A549 treated with CORT108297 at 1 μM for 4 hours (cell line): ENCODE data around the gene STN1. TPM values are rescaled to one million over a fixed set of nuclear protein-coding genes. Genes with fewer than 3 reads are reported as not detected.

Source experiments
- total RNA-seq: library from RNA; stranded (reverse); fragments of 200-300 nt; extraction: Qiagen RNA extraction; gene quantifications from 5 replicates; pipeline ENCODE4 v1.2.3, GENCODE V29; 2022

STN1 gene, protein sequence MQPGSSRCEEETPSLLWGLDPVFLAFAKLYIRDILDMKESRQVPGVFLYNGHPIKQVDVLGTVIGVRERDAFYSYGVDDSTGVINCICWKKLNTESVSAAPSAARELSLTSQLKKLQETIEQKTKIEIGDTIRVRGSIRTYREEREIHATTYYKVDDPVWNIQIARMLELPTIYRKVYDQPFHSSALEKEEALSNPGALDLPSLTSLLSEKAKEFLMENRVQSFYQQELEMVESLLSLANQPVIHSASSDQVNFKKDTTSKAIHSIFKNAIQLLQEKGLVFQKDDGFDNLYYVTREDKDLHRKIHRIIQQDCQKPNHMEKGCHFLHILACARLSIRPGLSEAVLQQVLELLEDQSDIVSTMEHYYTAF
- total RNA-seq, result 16.5 to 19.4 TPM (median 19.0 TPM) in 5 replicates

DNA sequence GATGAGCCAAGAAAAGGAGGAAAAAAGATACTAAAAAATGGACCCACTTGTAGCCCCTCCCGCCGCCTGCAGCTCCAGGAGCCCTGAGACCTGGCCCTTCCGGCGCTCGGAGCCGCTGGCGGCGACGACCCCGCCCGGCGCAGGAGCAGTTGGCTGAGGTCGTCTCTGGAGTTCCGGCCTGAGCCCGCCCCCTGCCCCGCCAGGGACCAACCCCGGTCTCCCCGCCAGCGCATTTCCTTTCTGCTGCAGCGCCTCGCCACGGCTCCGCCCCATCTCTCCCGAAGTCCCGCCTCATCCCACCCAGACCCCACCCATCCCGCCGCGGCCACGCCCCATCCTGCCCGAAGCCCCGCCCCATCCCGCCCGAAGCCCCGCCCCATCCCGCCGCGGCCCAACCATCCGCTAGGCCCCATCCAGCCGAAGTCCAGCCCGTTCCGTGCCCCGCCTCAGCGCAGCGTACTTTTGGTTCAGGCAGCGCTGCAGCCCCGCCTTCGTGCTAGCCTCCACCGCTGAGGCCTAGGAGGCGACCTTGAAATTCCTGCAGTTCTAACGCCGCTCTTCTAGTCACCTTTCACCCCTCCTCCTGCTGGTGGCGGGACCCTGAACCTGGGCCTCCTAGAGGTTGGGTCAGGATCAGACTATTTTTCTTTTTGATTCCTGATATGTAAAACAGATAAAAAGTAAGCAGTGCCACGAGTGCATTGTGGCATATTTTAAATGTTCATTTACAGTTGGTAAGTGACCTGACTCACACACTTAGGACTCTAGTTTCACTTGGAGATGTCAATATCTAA lies at the start of gene STN1:
Gene STN1, minus strand, starts transcription at position 132 of the 794 bp plus-strand sequence. CDS start 590 bp downstream, outside the sequence.

DNA sequence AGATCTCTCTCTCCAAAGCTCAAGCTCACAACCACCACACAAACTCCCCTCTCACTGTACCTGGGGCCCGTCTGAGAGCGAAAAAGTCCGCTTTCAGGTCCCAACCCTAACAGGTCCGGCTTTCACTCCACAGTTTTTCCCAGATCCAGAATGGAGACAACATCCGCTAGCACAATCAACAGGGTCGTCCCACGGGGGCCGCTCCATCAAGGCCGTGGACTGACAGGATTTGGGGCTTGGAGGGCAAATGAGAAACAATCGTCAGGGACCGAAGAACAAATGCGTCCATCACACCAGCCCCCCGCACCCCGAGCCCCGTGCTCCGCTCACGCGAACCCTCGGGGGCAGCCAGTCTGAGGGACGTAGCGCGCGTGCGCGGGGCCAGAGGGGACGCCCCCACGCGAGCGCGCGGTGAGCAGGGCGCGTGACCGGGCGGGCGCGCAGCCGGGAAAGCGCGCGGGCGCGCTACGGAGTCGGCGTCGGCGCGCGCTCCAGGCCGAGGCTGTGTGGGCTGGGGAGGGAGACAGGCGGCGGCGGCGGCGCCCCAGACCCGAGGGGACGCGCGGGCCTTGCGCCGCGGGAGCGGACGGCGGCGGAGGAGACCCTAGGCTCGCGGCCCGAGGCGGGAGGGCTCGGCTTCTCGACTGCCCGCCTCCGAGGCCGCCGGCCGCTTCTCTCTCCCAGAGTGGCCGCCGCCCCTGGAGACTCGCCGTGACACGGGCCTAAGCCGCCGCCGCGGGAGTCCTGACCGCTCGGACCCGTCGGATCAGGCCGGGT lies 48.9 kb upstream of the STN1 start, which contains the start of gene SLK:
Gene SLK, plus strand, starts transcription at position 470 of the 777 bp plus-strand sequence. CDS start 606 bp downstream, outside the sequence.

DNA sequence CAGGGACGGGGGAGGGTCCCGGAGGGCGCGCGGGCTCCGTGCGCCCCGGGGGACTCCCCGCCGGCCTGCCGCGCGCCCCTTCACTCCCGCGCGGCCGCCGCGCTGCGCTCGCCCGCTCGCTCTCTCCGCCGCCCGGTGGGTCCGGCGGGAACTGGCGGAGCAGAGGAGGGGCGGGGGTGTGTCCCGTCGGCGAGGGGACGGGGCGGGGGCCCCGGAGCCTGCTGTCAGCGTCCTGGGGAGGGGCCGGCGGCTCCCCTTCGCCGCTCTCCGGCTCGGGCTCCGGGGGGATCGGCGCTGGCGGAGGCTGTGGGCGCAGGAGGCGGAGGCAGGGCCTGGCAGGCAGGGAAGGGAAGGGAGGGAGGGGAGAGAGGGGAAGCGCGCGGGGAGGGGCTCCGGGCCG lies 62.6 kb downstream of the STN1 start, which contains the start of gene SH3PXD2A:
Gene SH3PXD2A, minus strand, starts transcription at position 153 of the 400 bp plus-strand sequence. CDS start 310 bp downstream, outside the sequence.

Other genes with a start within 250 kb of the STN1 start
- gene SH3PXD2A, start 62.6 kb downstream of the STN1 start, total RNA-seq, result 1.2 to 2.8 TPM (median 1.9 TPM) in 5 replicates
- gene SLK, start 49.0 kb upstream of the STN1 start, total RNA-seq, result 21.7 to 37.8 TPM (median 28.7 TPM) in 5 replicates
- 1.6 to 2.7 TPM (median 2.2 TPM) in 5 replicates for gene COL17A1, start 167.7 kb upstream of the STN1 start, total RNA-seq
- 14.5 to 23.5 TPM (median 15.5 TPM) in 5 replicates for gene SFR1, start 204.0 kb upstream of the STN1 start, total RNA-seq